GM19438 (cell line): Measurements from ENCODE around the gene DOP1B.
"Not testable (repeated sequence)": the region's sequence is repeated elsewhere in the genome, so short reads cannot be mapped to it uniquely, and the experiment has no call there.

Experiments
- ATAC-seq: cut with Tn5 transposase; IDR thresholded peaks from one replicate; pipeline ENCODE4 v1.9.1; 2021; ENCODE audit warnings: low read depth; ENCODE audit not compliant: unreplicated experiment

The DOP1B gene, protein sequence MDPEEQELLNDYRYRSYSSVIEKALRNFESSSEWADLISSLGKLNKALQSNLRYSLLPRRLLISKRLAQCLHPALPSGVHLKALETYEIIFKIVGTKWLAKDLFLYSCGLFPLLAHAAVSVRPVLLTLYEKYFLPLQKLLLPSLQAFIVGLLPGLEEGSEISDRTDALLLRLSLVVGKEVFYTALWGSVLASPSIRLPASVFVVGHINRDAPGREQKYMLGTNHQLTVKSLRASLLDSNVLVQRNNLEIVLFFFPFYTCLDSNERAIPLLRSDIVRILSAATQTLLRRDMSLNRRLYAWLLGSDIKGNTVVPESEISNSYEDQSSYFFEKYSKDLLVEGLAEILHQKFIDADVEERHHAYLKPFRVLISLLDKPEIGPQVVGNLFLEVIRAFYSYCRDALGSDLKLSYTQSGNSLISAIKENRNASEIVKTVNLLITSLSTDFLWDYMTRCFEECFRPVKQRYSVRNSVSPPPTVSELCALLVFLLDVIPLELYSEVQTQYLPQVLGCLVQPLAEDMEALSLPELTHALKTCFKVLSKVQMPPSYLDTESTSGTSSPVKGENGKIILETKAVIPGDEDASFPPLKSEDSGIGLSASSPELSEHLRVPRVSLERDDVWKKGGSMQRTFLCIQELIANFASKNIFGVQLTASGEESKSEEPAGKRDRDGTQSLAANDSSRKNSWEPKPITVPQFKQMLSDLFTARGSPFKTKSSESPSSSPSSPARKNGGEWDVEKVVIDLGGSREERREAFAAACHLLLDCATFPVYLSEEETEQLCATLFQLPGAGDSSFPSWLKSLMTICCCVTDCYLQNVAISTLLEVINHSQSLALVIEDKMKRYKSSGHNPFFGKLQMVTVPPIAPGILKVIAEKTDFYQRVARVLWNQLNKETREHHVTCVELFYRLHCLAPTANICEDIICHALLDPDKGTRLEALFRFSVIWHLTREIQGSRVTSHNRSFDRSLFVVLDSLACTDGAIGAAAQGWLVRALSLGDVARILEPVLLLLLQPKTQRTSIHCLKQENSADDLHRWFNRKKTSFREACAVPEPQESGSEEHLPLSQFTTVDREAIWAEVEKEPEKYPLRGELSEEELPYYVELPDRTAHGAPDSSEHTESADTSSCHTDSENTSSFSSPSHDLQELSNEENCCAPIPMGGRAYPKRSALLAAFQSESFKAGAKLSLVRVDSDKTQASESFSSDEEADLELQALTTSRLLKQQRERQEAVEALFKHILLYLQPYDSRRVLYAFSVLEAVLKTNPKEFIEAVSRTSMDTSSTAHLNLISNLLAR (N-terminal part only)

DNA sequence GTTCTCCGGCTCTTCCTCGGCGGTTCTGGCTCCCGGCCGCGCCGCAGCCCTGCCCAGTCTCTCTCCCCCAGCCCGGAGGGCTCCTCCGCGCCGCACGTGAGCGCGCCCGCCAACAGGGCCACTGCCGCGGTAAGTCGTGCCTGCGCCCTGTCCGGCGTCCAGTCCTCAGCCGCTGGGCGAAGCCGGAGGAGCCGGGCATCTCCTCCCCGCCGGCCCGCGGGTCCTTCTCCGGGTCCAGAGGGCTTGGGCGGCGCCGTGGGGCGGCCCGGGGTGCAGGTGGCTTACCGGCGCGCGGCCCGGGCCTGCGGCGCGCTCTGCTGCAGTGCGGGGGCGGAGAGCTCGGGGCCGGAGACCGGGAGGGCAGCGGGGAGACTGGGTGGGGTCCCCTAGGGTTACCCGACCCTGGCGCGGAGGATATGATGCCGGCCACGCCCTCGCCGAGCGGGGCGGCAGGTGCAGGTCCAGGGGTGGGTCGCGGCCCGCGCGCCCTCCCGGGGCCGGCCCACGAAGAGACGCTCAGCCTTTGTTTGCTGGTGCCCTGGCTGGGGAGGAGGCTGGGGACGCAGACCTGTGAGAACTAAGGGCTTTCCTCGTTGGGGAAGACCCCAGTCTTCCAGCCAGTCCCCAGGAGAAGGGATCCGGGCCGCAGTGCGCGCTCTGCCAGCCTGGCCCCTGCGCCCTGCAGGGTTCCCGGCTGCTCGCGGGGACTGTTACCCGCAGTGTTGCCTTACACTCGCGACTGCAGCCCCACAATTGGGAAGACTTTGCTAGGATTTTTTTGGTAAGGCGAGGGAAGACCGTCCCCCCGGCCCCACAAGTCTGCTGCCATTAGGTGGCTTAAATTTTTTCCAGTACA, at the start of gene DOP1B:
DOP1B (plus strand) TSS at position 10 of the 856 bp plus-strand sequence. CDS start 7,910 bp downstream, outside the sequence.
- peak; percentile 16 for ATAC-seq

DNA sequence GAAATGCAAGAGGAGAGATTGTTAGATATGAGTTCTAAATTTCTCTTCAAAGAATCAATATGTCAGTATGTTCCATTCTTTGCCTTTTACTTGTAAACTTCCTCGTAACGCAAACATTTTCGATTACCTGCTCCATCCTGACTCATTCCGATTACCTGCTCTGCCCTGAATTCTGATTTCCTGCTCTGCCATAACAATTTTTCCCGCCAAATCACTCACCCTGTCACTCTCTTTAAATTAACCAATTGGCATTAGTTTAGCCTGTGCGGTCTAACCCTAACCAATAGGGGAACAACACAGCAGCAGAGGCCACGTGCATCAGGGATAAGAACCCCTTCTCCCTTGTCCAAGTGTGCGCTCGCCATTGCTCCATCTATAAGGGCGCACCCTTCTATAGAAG, 46.8 kb upstream of the DOP1B start:
- ATAC-seq, result no peak

DNA sequence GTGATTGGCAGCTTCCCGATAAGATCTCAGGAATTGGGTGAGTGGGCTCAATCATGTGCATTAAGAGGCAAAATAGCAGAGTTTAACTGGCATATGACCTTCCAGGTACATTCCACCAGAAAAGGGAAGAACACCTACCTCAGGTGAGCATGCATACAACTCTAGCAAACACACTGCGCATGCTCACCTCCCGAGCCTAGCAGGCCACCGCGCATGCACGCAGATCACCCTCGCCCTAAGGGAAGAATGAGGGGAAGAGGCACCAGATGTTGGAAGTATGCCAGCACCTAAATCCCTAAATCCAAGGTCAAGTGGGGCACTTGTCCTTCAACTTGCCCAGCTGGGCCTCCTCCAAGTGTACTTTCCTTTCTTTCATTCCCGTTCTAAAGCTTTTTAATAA, 45.4 kb upstream of the DOP1B start:
- no peak for ATAC-seq

DNA sequence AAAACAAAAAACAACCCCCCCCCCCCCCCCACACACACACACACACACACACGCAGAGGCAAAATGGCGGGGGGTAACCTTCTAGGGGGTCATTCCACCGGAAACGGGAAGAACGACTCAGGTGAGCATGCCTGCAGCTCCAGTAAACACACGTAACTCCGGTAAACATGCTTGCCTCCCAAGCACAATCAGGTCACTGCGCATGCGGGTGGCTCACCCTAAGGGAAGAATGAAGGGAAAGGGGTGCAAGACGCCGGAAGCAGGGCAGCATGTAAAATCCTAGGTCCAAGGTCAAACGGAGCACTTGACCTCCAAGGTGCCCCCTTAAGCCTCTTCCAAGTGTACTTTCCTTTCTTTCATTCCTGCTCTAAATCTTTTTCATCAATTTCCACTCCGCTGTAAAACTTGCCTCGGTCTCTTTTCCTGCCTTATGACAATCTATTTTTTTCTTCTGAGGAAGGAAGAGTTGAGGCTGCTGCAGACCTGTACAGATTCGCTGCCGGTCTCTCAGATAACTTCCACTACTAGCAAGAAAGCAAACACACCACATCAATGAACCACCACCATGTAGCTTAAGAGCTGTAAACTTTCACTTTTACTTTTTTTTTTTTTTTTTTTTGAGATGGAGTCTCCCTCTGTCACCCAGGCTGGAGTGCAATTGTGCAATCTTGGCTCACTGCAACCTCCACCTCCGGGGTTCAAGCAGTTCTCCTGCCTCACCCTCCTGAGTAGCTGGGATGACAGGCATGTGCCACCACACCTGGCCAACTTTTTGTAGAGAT, 42.8 kb upstream of the DOP1B start:
- ATAC-seq, result no peak

DNA sequence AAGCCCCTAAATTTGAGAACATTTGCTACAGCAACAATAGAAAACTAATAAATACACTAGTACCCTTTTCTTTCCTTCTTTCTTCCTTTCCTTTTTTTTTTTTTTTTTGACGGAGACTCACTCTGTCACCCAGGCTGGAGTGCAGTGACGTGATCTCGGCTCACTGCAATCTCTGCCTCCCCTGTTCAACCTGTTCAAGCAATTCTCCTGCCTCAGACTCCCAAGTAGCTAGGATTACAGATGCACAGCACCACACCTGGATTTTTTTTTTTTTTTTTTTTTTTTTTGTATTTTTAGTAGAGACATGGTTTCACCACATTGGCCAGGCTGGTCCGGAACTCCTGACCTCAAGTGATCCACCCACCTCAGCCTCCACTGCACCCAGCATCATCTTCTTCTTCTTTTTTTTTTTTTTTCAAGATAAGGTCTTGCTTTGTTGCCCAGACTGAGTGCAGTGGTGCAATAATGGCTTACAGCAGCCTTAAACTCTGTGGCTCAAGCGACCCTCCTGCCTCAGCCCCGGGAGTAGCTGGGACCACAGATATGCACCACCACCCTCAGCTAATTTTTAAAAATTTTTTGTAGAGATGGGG, 41.4 kb upstream of the DOP1B start:
- ATAC-seq, result no peak

DNA sequence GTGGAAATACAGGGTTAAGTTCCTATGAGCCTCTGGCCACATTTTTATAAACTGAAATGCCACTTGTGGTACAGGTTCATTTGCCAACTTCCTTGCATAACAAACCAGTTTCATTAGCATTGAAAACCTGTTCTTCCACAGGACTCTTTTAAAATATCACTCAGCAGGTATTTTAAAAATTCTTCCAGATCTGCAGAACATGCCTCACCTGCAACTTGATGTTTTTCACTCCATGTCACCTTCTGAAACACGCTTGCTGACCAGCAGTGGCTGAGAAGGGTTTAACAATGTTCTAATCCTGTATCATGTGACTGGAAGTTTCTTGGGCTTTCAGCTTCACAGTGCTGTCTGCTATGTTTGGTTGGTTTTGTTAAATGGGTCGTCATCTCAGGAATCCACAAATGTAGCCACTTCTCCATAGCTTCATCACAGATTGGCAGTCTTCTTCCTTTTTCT, 39.3 kb upstream of the DOP1B start:
- no peak for ATAC-seq

DNA sequence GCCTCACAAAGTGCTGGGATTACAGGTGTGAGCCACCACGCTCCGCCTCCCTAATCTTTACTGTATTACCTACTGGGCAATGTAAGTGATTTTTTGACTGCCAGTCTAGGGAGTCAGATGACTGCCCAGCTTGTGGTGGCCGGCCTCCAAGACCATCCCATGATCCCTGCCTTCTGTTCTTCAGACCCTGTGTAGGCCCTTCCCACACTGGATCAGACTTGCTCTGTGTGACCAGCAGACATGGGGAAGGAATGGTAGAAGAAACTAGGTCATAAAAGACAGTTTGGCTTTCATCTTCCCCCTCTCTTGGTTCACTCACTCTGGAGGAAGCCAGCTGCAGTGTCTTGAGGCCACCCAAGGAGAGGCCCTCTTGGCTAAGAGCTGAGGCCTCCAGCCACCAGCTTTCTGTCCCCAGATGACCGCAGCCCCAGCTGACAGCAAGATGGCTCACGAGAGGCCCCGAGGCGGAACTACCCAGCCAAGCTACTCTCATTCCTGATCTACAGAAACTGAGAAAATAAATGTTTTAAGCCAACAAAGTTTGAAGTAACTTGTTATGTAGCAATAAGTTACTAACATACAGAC, 36.2 kb upstream of the DOP1B start:
- ATAC-seq, result no peak

DNA sequence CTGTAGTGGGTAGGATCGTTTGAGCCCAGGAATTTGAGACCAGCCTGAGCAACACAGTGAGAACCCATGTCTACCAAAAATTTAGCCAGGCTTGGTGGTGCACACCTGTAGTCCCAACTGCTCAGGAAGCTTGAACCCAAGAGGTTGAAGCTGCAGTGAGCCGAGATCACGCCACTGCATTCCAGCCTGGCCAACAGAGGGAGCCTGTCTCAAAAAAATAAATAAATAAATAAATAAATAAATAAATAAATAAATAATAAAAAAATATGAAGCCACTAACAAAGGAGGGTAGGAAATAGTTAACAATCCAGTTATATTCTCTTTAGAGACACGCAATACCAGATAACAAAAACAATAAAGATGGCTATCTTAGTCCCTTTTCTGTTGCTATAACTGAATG, 33.6 kb upstream of the DOP1B start:
- ATAC-seq, result no peak

DNA sequence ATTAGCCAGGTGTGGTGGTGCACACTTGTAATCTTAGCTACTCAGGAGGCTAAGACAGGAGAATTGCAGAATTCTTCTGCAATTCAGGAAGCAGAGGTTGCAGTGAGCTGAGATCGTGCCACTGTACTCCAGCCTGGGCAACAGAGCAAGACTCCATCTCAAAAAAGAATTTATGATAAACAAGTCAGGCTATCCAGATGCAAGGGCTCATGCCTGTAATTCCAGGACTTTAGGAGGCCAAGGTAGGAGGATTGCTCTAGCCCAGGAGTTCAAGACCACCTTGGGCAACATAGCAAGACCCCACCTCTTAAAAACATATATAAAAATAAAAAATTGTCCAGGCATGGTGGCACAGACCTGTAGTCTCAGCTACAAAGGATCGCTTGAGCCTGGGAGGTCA, 32.2 kb upstream of the DOP1B start:
- ATAC-seq, result no peak

DNA sequence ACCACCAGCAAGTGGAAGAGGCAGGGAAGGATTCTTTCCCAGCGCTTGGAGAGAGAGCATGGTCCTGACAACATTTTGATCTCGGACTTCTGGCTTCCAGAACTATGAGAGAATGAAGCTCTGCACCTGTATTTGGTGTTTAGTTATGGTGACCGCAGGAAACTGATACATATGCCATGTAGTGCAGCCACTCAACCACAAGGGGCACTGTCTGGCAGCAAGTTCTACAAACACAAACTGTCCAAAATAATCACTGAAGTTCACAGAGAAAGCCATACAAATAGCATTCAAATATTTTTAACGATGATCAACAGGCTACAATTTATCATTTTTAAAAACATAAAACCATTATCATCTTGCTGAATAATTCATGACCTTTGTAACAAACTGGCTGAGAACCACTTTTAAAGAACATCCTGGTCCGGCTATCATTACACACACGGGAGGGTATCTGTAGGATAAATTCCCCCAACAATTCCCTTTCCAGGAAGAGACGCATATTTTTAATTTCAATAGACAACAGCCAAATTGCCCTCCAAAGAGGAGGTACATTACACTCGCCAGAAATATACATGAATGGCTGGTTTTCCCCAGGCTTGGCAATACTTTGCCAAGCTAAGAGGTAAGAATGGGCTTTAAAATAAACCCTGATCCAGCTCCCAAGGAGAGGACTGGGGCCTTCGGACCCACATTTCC, 31.0 kb upstream of the DOP1B start:
- no peak for ATAC-seq

DNA sequence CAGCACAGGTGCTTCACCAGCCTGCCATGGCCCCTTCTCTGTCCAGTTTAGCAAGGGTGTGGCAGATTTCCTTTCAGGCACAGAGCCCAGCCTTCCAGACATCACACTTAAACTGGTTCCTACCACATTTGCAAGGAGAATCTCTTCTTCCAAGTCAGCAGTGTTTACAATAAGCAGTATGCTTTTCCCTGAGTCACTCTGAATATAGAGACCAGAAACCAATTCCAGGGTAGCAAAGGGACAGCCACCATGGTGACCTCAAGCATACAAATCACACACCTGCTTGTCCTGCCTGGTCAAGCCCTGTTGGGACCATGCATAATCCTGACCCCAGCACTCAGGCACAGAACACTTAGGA, 30.4 kb upstream of the DOP1B start:
- no peak for ATAC-seq

DNA sequence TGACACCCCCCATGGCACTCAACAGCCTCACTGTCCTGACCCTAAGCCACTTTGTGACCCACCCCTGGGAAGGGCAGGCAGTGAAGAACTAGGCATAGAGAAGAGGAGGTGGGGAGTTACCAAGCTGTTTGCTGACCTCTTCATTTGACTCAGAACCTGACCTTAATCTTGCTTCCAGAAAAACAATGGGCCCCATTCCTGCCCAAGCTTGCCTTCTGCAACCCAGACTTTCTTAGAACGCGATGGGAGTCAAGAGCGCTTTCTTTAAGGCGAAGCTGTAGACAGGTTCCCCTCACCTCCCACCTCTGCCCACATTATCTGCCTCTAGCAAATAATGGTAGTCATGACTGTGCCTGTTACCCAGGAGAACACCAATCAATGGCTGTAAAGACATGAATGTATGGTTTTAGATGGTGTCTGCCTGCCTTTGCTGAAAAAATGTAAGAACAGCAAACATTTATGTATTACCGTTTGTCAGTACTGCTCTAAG, 30.0 kb upstream of the DOP1B start:
- ATAC-seq, result no peak

DNA sequence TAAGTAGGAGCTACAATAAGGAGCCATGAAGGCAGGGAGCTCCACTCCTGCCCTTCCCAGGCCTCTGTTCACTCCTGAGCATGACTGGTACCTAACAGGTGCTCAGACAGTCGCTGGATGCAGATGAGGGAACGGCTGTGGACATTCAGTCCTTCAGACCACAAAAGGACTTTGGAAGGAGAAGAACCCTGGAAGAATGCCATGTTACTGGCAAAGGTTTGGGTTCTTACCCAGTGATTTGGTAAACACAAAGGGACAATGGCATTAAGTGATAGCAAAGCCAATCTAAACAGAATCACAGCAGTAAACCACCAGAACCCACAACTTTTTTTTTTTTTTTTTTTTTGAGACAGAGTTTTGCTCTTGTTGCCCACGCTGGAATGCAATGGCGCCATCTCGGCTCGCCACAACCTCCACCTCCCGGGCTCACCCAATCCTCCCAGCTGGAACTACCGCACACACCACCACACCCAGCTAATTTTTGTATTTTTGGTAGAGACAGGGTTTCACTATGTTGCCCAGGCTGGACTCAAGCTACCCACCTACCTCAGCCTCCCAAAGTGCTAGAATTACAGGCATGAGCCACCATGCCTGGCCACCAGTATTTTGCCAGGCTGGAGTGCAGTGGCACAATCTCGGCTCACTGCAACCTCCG, 29.2 kb upstream of the DOP1B start:
- no peak for ATAC-seq

DNA sequence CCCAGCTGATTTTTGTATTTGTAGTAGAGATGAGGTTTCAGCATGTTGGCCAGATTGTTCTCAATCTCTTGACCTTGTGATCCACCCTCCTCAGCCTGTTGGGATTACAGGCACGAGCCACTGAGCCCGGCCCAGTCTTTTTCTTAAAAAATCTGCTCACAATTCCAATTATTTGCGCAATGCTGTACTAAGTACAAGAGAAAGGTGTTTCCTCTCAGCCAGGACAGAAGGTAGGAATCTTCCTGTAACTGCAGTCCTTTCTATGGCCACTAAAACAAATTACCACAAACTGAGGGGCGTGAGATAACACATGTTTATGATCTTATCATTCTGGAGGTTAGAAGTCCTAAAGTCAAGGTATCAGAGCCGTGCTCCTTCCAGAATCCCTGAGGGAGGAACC, 28.6 kb upstream of the DOP1B start:
- no peak for ATAC-seq

DNA sequence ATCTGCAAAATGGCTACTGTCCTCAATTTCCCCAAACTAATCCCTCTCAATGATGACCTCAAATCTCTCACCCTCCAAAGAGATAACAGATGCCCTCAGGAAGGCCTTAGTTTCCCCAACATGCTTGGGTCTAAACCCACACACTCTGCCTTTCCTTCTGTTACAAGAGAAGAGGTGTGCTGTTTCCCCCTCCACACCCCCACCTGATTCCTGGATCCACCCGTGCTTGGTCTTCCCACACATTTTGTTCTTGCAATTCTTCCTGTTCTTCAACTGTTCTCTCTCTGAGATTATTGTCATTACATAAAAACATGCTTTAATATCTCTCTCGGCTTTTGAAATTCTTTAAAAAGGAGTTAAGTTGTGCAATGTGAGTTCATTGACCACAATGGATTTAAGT, 27.4 kb upstream of the DOP1B start:
- ATAC-seq, result no peak

DNA sequence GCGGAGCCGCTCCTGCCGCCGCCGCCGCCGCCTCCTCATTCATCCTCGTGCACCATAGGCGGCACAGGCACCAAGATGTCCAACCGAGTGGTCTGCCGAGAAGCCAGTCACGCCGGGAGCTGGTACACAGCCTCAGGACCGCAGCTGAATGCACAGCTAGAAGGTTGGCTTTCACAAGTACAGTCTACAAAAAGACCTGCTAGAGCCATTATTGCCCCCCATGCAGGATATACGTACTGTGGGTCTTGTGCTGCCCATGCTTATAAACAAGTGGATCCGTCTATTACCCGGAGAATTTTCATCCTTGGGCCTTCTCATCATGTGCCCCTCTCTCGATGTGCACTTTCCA, 26.2 kb upstream of the DOP1B start:
- ATAC-seq, result not testable (repeated sequence)

DNA sequence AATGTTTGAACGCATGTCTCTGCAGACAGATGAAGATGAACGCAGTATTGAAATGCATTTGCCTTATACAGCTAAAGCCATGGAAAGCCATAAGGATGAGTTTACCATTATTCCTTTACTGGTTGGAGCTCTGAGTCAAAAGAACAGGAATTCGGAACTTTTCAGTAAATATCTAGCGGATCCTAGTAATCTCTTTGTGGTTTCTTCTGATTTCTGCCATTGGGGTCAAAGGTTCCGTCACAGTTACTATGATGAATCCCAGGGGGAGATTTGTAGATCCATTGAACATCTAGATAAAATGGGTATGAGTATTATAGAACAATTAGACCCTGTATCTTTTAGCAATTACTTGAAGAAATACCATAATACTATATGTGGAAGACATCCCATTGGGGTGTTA, 25.8 kb upstream of the DOP1B start:
- ATAC-seq, result not testable (repeated sequence)
